ENCODE measurements around the gene STK40.

Gene STK40

DNA sequence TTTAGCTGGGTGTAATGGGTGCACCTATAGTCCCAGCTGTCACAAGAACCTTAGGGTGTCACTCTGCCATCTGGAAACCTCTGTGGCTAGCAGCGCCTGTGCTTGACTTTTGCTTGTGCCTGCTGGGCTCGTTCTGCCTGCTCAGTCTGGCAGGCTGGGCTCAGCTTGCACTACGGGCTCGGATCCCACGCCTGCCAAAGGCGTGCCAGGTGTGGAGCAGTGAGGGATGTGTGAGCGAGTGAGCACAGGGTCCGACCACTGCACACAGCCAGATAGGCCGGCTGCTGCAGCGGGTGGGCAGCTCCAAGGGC is 14.7 kb upstream of the STK40 start:
- TF ChIP-seq USF1 (IDR thresholded peaks at IDR 0.05) = no peak
- no peak for TF ChIP-seq EGR1 (IDR thresholded peaks at IDR 0.05)
- no peak for TF ChIP-seq ZBTB7A (IDR thresholded peaks at IDR 0.05; ENCODE audit: low read depth)

DNA sequence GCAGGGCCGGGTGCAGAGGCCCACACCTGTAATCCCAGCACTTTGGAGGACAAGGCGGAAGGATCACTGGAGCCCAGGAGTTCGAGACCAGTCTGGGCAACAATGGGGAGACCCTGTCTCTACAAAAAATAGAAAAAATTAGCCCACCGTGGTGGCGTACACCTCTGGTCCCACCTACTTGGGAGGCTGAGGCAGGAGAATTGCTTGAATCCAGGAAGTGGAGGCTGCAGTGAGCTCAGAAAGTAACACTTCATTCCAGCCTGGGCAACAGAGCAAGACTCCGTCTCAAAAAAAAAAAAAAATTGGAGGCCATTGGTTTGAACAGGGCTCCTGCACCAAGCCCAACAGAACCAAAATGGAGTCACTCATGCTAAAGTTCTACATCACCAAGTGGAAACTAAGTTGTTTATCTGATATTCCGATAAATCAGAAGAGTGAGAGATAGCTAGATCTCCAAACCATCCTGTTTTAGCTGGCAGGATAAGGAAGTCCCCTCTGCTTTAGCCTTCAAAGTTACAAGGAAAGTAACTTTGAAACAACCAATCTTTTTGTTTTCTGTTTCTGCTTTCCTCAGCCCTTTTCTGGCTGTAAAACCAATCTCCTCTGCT is 12.8 kb upstream of the STK40 start:
- TF ChIP-seq USF1 (IDR thresholded peaks at IDR 0.05) = no peak

- peak; percentile 74 for TF ChIP-seq USF1 (IDR thresholded peaks at IDR 0.05)
- TF ChIP-seq NFIC (IDR thresholded peaks at IDR 0.05) = no peak
- TF ChIP-seq EP300 (IDR thresholded peaks at IDR 0.05; ENCODE audit: borderline replicate concordance) = no peak; the same call in 1 of the 2 replicates
- no peak for TF ChIP-seq CEBPB (IDR thresholded peaks at IDR 0.05)
- no peak for TF ChIP-seq RAD21 (IDR thresholded peaks at IDR 0.05; ENCODE audit: low read depth)
- TF ChIP-seq TCF12 (IDR thresholded peaks at IDR 0.05; ENCODE audit: low read depth) = peak; percentile 31; the same call in 1 of the 2 replicates
- TF ChIP-seq CREB1 (IDR thresholded peaks at IDR 0.05; ENCODE audit: low read depth) = peak; percentile 75
- no peak for TF ChIP-seq REST (IDR thresholded peaks at IDR 0.05; ENCODE audit: low read depth)
- peak; percentile 38; the same call in 1 of the 2 replicates for TF ChIP-seq ZBTB7A (IDR thresholded peaks at IDR 0.05; ENCODE audit: low read depth)
- TF ChIP-seq FOXM1 (IDR thresholded peaks at IDR 0.05; ENCODE audit: borderline replicate concordance, low read depth) = no peak
- peak; percentile 78 for TF ChIP-seq YY1 (IDR thresholded peaks at IDR 0.05; ENCODE audit: low read depth)
- TF ChIP-seq TAF1 (IDR thresholded peaks at IDR 0.05; ENCODE audit: low read depth) = peak; percentile 95
- TF ChIP-seq, protein P1, sequence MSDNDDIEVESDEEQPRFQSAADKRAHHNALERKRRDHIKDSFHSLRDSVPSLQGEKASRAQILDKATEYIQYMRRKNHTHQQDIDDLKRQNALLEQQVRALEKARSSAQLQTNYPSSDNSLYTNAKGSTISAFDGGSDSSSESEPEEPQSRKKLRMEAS (IDR thresholded peaks at IDR 0.05) = peak; percentile 77
- TF ChIP-seq TEAD4 (IDR thresholded peaks at IDR 0.05) = peak; percentile 42
- TF ChIP-seq EGR1 (IDR thresholded peaks at IDR 0.05) = 0 out of 2 replicates have a peak, but pooled peaks have one; percentile 13
Observed at GRCh38 chr1:36397378-36398230, 11.9 kb upstream of the STK40 start, which contains the start of gene LSM10. LSM10 (minus strand) TSS chr1:36397908; CDS start chr1:36394129, 3,779 bp downstream.

DNA sequence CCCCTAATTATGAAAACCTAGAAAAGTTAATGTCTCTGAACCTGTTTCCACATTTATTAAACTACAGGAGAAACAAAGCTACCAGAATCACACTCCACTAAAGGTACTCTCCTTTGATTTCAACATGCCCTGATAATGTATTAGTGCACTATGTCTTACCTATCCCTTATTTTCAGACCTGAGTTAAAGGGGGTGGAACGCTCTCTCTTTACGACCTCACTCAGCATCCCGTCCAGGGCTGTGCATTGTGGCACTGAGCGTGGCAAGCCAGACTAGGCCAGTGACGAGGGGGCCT is 11.3 kb upstream of the STK40 start:
- TF ChIP-seq TCF12 (IDR thresholded peaks at IDR 0.05; ENCODE audit: low read depth) (no peak), NFIC (IDR thresholded peaks at IDR 0.05) (no peak), CREB1 (IDR thresholded peaks at IDR 0.05; ENCODE audit: low read depth) (no peak), YY1 (IDR thresholded peaks at IDR 0.05; ENCODE audit: low read depth) (no peak), RAD21 (IDR thresholded peaks at IDR 0.05; ENCODE audit: low read depth) (no peak), TAF1 (IDR thresholded peaks at IDR 0.05; ENCODE audit: low read depth) (no peak), CEBPB (IDR thresholded peaks at IDR 0.05) (no peak), EP300 (IDR thresholded peaks at IDR 0.05; ENCODE audit: borderline replicate concordance) (no peak), EGR1 (IDR thresholded peaks at IDR 0.05) (no peak), TEAD4 (IDR thresholded peaks at IDR 0.05) (no peak), ZBTB7A (IDR thresholded peaks at IDR 0.05; ENCODE audit: low read depth) (no peak), REST (IDR thresholded peaks at IDR 0.05; ENCODE audit: low read depth) (no peak)
- TF ChIP-seq, protein P1 (IDR thresholded peaks at IDR 0.05) = no peak

- no peak for TF ChIP-seq NFIC (IDR thresholded peaks at IDR 0.05)
- TF ChIP-seq FOXM1 (IDR thresholded peaks at IDR 0.05; ENCODE audit: borderline replicate concordance, low read depth) = no peak
- no peak for TF ChIP-seq CREB1 (IDR thresholded peaks at IDR 0.05; ENCODE audit: low read depth)
- TF ChIP-seq ZBTB7A (IDR thresholded peaks at IDR 0.05; ENCODE audit: low read depth) = no peak
- TF ChIP-seq TAF1 (IDR thresholded peaks at IDR 0.05; ENCODE audit: low read depth) = no peak
- TF ChIP-seq YY1 (IDR thresholded peaks at IDR 0.05; ENCODE audit: low read depth) = no peak
- TF ChIP-seq, protein P1 (IDR thresholded peaks at IDR 0.05) = no peak
- TF ChIP-seq TEAD4 (IDR thresholded peaks at IDR 0.05) = no peak
- no peak for TF ChIP-seq REST (IDR thresholded peaks at IDR 0.05; ENCODE audit: low read depth)
Observed at GRCh38 chr1:36396359-36396758, 10.6 kb upstream of the STK40 start.
